GM23248 (cell line): ENCODE measurements around the gene EARS2.

Experiments used
- EZH2 ChIP-seq: fragments of 200-600 bp; sonication (generic); IDR thresholded peaks from 2 replicates; pipeline ENCODE4 v1.6.1; 2018; ENCODE audit warnings: antibody characterized with exemption, mild to moderate bottlenecking; ENCODE audit not compliant: insufficient read depth, poor library complexity, severe bottlenecking
- EZH2phosphoT487 ChIP-seq: fragments of 200-600 bp; sonication (generic); IDR thresholded peaks from 2 replicates; pipeline ENCODE4 v1.6.1; 2018; ENCODE audit warnings: antibody characterized with exemption, moderate library complexity, mild to moderate bottlenecking, low read depth; ENCODE audit not compliant: insufficient read depth

DNA sequence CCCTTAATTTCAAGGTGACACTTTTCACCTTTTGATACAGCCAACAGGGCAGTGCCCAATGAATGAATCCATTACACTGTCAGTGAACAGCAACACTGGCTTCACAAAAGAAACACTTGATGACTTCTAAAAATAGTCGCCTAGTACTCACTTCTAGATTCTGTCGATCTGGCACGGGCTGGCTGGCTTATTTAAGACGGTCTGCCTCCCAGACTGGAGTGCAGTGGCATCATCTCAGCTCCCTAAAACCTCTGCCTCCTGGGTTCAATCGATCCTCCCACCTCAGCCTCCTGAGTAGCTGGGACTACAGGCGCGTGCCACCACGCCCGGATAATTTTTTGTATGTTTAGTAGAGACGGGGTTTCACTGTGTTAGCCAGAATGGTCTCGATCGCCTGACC lies 37.0 kb upstream of the EARS2 start:
- TF ChIP-seq EZH2: no peak
- no peak for TF ChIP-seq EZH2phosphoT487
